ENCODE data around the gene IGFBP2. TPM values are rescaled to one million over a fixed set of nuclear protein-coding genes. Genes with fewer than 3 reads are reported as not detected.

Gene IGFBP2
- polyA plus RNA-seq, 1 donor, result 146 TPM

DNA sequence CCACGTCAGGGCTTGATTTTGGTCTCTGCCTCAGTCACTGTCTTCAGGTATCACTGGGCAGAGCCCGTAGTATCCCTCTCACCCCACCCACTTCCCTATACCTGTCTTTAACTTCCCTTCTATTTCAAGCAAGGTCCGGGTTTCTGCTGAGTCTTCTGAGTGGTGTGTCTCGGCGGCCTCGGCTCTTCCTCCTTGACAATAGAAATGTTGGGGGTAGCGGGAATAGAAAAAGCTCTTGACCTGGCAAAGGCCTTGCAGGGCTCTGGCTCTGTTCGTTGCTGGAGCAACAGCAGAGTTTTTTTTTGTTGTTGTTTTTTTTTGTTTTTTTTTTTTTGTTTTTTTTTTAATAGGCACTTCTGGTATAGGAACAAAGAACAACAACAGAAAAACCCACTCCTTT, 78.1 kb downstream of the IGFBP2 start:
- no peak for DNase-seq

DNA sequence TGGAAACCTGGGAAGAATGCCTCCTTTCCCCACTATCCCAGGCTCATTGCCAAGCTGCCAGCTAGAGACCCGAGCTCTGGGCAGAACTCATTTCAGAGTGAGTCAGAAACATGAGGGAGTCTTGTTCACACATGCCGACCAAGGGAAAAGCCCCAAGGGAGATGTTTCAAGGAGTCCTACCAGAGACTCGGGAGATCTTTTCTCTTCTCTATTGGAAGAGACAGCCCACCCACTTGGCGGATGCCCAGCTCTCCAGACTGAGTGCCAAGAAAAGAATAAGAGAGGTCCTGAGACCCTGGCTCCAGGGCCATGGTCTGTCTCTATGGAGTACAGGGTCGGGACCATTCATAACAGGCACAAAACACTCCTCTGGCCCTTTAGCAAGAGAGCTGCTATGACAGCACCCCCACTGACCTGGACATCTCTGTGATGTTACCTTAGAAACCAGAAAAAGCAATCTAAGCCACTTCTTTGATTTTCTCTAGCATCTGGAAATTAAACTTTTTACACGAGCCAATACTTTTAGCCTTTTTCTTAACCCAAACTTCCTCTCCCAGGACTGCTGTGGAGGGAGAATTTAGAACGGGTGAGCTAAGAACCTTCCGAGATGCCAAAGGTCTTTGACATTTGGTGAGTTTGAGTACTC, 80.6 kb downstream of the IGFBP2 start:
- no peak for DNase-seq

Other genes starting within 250 kb of the IGFBP2 start
- 19.5 TPM for gene SMARCAL1, start 220.9 kb upstream of the IGFBP2 start, polyA plus RNA-seq (ENCODE audit: insufficient read length)
- gene RPL37A, start 134.6 kb upstream of the IGFBP2 start, polyA plus RNA-seq (ENCODE audit: insufficient read length), result 4,380 TPM
- 548 TPM for gene IGFBP5, start 62.1 kb downstream of the IGFBP2 start, polyA plus RNA-seq (ENCODE audit: insufficient read length)
- gene TNP1, start 226.6 kb downstream of the IGFBP2 start, polyA plus RNA-seq (ENCODE audit: insufficient read length), result not detected

All from hindlimb muscle (tissue), 1 donor.